SK-N-SH treated with all-trans-retinoic acid at 6 μM for 48 hours (cell line): ENCODE measurements around the gene ANKRD28.

Experiments
- RARB ChIP-seq: fragments of 250-450 bp; sonication (Bioruptor Pico); IDR thresholded peaks from 2 replicates; pipeline ENCODE4 v1.8.0; 2021; ENCODE audit warnings: mild to moderate bottlenecking, moderate library complexity
- TCF4 ChIP-seq: fragments of 250-450 bp; sonication (Bioruptor Pico); IDR thresholded peaks from 2 replicates; pipeline ENCODE4 v1.8.0; 2021; ENCODE audit warnings: mild to moderate bottlenecking, moderate library complexity, borderline replicate concordance

GRCh38 chr3:15638891-15639262, 158.9 kb downstream of the ANKRD28 start:
- TF ChIP-seq TCF4: no peak
- TF ChIP-seq RARB: no peak
